GM19397 (cell line): ENCODE measurements around the gene ATXN2.

ENCODE experiments used
- ATAC-seq: cut with Tn5 transposase; IDR thresholded peaks from one replicate; pipeline ENCODE4 v1.9.1; 2021; ENCODE audit warnings: mild to moderate bottlenecking, moderate library complexity; ENCODE audit not compliant: unreplicated experiment

The ATXN2 gene

DNA sequence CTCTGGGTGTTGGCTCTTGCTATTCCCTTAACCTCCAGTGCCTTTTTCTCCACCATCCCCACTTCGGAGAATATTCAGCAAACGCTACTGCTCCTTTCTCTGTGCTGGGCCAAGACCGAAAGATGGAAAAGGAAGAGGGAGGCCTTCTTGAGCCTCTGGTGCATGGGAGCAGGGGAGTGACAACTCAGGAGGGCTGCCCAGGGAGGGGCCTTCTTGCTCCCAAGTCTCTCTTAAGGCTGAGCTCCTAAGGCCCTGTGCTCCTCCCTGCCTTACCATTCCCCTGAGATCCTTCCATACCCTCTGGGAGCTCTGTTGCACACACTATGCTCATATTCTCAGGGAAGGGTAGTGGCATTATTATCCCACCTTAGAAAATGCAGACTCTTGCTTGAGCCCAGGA, 158.5 kb downstream of the ATXN2 start:
- ATAC-seq = no peak

DNA sequence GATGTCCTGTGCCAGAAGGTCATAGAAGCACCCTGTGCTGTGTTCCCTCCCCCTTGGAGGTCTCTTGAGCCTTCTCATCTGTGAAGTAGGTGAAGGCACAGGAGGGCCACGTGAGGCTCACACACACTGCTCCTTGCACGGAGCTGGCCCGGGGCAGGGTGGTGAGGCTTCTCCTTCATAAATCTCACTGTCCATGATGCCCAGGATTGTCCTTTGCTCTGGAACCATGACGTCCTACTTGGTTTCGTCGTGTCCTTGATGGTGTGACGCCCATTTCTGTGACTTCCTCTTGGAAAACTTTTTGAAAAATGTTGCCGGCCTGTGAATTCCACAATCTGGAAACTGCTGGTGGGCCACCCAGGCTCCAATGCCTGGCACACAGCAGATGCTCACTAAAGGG, 159.0 kb downstream of the ATXN2 start:
- ATAC-seq = no peak

DNA sequence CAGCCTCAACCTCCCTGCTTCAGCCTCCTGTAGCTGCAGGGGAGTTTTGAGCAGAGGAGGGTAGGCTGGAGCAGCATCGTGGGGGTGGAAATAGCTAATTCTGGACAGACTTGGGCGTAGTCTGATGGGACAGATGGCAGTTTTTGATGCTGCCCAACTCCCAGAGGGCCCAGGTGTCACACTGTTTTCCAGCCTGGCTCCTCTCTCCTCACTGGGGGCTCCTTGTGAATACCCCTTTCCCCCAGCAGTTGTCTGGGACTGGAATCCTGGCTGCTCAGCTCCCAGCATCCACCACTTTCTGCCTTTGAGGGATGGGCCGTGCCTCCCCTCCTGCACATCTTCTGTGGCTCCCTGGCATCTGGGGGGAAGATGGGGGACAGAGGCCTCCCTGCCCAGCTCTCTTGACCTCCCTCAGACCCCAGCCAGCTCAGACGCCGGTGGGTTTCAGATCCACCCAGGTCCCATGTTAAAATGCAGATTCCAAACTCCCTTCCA, 159.4 kb downstream of the ATXN2 start:
- no peak for ATAC-seq

DNA sequence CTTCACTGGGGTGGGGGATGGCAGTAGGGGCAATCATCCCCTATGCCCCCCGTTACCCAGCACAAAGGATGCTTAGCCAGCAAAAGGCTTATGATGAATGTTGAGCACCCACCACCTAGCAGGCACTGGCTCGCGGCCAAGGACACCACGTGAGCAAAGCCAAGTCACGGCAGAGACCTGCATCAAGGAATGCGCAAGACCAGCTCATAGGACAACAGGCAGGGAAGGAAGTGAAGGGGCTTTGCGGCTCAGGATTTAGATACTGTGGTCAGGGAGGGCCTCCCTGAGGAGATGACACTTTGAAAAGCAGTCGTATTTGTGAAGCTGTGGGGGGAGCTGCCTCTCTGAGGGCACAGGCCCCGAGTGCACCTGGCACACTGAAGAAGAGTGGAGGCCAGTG, 160.6 kb downstream of the ATXN2 start:
- no peak for ATAC-seq

DNA sequence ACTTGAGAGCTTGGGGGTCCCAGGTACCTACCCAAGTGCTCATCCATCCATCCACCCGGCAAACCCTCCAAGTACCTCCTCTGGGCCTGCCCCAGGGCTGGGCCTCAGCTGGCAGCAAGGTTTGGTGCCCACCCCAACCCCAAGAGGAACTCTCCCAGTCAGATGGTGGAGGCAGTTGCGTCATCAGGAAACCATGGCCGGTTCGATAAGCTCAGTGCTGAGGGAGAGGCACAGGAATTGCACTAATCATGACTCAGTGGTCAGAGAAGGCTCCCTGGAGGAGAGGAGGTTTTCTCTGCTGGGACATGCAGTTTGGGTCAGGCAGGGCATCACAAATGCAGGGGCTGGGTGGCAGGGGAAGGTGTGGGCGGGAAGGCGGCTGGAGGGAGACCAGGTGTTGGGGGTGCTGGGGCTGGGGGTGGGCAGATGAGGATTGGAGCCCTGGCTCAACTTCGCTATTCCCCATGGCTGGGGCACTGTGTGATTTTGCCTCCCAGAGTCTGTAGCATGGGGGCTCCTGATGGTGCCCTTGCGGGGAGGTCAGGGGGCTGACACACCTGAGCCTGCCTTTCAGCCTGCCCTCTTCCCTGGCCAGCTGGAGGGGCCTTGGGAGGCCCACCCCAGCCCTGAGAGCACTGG, 161.2 kb downstream of the ATXN2 start:
- no peak for ATAC-seq

DNA sequence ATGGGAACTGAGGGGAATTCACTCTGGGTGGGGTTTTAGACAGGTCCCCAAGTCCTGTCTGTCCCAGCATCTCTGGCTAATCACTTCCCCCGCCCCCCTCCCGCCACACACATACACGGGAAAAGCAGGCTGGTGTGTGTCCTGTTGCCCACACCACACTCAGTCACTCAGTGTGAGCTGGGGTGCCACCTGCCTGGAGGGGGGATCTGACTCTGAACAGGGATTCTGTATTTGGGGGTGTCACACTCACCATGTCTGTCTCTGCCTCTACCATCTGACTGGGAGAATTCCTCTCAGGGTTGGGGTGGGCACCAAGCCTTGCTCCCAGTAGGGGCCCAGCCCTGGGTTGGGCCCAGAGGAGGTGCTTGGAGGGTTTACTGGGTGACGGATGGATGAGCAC, 162.3 kb downstream of the ATXN2 start:
- no peak for ATAC-seq

DNA sequence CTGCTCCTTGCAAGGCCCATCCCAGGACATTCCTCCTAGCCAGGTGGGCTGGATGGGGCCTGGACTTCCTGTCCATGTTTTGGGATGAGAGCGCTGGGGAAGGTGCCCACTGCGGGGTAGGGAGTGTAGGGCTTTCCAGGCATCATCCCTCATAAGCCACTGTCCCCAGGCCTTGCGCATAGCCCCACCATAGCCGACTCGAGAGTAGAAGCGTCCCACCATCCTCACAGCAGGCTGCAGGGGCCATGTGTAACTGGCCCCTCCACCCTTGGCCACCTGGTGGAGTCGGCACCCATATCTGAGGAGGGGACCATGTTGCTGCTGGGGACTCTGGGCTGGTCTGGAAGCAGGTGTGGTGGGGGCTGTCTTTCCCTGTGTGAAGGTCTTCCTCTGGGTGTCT, 162.8 kb downstream of the ATXN2 start:
- no peak for ATAC-seq

DNA sequence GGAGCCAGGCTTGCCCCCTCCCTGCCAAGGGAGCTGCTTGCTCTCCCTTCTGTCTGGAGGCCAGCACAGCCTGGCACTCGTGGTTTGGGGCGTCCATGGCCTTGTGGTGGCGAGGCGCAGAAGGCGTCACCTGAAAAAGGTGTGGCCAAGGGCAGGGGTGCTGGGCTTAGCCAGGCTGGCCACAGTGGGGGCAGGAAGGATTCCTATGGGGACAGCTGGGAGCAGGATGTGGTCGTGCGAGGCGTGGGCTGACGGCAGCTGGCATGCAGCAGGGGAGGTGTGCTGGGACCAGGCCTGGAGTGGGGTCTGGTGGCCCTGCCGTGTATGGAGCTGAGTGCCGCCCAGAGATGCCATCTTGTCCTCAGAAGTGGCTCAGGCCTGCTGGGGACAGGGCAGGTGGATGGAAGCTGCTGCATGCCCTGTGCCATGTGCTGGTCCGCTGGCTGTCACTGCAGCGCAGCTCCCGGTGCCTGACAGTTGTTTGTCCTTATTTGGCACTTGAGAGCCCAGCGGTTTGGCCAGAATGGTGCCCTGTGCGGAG, 163.4 kb downstream of the ATXN2 start:
- no peak for ATAC-seq

DNA sequence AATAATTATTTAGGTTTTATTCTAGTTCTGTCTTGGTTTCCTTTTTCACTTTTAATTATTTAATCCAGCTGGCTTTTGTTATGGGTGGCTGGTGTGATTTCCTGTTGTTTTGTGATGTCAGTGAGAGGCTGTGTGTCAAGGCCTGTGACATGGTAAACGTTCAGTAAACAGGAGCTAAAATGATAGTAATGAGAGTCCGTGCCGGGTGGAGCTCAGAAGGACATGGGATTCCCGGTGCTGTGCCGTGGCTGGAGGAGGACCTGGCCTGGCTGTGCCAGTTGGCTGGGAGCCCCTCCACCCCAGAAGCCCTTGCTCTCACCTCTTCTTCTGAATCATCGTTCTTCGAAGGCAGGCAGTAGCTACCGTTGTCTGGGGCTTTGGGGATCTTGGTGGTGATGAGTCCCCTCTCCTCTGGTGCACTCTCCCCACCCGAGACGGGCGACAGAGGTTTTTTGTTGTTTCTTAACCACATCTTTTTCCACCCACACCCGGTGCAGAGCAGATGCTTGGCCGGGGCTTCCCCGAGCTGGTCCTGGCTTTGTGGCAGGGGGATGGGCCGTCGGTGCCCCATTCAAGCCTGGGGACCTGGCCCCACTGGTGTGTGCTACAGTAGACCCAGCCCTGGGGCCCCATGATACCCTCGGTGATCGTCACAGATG, 164.3 kb downstream of the ATXN2 start:
- peak; percentile 55 for ATAC-seq

DNA sequence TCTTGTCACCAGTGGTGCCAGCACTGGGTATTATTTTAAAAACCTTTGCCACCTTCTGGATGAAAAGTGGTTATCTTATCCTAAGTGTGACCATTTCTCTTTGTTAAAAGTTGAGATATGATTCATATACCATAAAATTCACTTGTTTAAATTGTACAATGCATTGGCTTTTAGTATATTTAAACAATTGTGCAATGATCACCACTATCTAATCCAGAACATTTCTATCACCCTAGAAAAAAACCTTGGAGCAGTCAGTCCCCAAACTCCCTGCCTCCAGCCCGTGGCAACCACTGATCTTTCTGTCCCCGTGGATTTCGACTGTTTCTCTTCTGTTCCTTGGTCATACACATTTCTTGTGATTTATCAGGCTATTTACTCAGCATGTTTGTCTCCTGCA, 165.1 kb downstream of the ATXN2 start:
- no peak for ATAC-seq

DNA sequence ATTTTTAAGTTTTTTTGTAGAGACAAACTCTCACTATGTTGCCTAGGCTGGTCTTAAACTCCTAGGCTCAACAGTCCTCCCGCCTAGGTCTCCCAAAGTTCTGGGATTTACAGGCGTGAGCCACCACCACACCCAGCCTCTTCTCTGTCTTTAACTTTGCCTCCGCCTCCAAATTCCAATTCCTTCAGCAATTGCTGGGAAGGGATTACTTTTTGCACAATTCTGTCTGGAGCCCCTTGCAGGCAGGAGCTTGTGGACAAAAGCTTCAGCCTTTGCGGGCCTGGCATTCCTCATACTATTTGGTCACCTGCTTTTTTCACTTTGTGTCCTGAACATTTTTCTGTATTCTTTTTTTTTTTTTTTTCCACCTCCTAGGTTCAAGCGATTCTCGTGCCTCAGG, 167.3 kb downstream of the ATXN2 start:
- ATAC-seq = no peak

DNA sequence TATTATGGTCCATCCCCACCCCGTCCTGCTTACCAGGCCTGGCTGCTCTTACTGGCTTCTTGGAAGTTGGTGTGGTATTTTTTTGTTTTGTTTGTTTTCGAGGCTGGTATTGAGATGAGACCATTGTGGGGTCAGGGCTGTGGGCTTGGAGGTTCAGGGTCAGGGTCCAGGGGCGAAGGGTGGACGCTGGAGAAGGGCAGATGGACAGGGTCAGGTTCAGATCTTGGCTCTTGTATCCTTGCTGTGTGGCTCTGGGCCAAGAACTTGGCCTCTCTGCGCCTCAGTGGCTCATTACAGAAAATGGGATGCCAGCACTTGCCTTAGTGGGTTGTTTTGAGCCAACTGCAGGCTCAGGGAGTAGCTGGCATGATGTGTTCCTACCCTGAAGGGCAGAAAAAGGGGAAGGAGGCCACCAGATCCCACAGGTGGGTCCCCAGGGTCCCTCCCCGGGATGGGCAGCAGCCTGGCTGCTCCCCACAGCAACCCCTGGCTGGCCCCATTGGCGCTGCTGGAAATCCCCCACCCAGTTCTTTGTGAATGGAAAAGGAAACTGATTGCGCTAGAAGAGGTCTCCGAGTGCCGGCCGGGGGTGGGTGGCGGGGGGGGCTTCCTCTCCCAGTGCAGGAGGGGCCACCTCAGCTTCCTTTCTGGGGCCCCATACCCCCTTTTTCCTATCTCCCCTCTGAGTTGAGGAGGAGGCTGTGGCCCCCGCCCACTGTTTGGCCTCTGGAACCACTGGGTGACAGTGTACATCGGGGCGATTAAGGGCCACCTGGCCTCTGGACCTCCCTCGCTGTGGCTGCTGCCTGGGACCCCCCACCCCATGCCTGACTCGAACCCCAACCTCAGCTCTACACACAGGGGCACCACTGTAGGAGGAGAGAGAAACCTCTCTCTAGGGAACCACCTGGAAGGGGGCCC, 168.4 kb downstream of the ATXN2 start:
- no peak for ATAC-seq

DNA sequence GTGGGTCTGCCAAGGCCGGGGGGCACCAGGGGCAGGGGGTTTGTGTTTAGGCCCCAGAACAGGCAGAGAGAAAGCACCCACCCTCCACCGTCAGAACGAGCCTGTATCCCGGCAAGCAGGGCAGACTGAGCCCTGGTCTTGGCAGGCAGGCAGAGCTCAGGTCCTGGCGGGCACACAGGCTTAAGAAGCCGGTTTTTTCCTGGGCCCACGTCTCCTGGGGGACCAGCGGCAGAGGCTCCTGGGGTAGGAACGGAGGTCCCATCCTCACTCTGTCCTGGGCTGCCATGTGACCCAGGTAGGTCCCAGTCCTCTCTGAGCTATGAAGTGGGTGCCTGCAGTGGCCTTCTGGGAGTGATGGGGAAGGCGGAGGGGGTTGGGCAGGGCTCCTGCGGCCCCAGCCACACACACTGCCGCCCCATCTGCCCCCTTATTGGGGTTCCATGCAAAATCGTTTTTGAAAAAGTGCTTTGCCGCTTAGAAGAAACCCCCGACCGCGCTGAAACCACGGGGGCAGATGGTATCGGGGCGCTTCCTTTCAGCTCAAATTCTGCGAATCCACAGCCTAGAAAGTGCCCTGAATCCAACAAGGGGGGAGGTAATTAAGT, 169.2 kb downstream of the ATXN2 start:
- no peak for ATAC-seq

DNA sequence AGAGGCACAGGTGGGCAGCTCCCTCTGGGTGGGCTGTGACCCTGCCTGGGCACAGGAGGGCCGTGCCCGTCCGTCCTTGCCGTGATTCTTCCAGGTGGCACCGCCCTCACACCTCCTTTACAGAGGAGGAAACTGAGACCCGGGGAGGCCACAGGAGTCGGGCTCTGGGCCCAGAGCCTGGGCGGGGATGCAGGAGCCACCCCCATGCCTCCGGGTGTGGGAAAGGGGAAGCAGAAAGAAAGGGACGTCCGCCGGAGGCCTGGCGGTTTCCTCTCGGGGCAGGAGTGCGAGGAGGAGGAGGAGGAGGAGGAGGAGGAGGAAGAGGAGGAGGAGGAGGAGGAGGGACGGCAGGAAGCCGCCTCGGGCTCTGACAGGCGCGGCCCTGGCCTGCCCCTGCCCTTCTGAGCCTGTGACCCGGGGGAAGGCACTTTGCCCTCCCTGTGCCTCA, 170.4 kb downstream of the ATXN2 start:
- ATAC-seq = no peak

DNA sequence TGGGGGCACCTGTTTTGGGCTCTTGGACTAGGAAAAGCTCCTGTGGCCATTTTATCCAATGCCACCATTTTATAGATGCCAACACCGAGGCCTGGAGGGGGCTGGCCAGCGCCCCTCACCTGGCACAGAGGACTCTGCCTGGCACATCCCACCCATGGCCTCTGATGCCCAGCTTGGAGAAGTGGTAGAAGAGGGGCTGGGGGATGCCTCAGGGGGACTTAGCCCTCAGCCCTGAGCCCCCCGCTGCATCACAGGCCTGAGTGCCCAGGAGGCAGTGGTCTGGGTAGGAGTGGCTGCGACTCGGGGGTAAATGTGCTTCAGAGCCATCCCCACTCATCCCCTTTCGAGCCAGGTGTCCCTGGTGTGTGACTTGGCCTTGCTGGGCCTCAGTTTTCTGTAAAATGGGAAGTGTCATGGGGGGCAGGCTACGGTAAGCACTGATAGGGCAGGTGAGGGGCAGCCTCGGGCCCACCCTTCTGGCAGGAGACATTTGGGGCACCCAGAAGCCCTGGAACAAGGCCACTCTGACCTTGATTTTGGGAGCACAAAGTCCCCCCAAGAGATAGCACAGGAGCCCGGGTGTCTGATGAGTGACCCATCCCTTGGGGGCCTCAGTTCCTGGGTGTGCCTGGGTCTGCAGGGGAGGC, 170.9 kb downstream of the ATXN2 start:
- no peak for ATAC-seq

DNA sequence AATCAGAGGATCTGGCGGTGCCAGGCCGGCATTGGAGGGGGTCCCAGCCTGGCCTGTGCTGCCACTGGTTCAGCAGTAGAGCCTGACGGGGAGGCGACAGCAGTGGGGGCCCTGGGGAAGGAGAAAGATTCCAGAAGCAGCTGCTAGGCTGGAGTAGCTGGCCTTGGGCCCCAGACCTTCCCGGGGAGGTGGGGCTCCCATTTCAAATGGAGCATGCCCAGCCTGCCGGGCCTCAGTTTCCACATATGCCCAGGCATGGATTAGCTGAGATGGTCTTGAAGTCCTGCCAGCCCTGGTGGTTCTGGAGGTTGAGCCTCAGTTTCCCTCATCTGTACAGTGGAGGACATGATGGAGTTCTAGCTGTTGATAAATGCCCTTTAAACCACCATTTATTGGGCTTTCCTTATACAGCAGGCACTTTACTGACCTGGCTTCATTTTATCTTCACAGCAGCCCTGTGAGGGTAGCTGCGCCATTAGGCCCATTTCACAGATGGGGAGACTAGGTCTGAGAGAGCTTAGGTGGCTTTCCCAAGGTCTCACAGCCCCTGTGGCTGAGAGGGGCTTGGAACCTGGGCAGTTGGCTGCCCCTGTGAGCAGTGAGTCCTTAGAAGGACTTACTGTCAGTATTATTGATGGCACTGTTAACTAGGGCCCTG, 171.6 kb downstream of the ATXN2 start:
- ATAC-seq = no peak

DNA sequence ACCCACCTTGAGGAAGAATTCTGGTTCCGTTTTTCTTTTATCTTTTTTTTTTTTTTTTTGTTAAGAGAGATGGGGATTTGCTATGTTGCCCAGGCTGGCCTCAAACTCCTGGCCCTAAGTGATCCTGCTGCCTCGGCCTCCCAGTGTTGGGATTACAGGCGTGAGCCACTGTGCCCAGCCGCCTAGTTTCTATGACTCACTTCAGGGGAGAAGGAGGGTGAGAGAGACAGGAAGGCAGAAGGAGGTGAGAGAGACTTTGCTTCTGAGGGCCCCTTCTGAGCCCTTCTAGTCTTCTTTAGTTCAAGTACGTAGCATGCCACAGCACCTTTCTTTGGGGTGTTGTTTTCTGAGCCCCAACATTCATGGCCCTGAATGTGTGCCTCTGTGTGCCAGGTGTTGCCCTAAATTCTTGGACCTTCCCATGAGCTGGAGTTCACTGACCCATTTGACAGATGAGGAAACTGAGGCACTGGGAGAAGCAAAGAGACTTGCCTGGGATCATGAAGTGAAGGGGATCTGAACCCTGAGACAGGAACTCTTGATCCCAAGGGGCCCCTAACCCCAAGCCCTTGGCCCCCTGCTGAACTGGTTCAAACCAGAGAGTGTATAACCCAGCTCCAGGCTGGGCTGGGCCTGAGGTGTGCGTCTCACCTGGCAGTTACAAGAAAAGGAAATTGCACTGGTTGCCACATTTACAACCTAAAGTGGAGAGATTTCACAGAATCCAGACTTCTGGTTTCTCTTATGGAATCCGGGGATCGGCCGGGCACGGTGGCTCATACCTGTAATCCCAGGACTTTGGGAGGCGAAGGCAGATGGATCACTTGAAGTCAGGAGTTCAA, 172.6 kb downstream of the ATXN2 start:
- no peak for ATAC-seq

DNA sequence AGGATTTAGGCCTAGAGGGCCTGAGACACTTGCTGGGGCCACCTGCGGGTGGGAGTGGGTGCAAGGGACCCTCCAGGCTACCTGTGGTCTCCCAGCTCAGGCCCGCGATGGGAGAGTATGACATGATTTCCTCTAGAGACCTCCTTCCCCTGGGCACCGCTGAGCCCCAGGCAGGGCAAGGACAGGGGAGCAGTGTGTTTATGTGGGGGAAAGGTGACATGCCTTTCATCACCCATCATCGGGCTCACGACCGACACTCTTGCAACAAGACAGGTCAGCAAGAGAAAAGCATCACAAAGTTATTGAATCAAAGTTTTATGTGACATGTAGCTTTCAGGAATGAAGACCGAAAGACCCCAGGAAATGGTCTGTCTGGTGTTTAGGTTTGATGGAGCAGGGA, 173.5 kb downstream of the ATXN2 start:
- no peak for ATAC-seq

DNA sequence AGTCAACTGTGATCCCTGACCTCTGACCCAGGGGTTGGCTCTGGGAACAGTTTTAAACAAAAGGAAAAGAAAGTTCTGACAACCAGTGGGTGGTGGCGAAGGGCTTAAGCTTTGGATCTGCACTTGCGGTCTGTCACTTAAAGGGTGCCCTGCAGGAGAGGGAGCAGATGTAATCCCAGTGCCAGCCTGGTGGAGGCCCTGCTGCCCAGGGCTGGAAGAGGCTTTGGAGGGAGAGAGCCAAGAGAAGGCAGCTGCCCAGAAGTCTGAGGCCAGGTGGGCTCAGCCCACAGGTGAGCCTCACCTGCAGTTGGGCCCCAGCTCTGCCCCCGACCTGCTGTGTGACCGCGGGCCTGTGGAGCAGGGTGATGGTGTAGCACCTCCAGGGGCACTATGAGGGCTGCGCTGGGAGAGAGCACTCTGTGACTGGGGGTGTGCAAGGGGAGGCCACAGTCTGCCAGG, 174.3 kb downstream of the ATXN2 start:
- ATAC-seq = no peak
